HCT116 (cell line): Measurements from ENCODE around the gene FMN1. TPM values are rescaled to one million over a fixed set of nuclear protein-coding genes. Genes with fewer than 3 reads are reported as not detected.

Experiments
- ATAC-seq: fragments of 200-7000 bp; cut with Tn5 transposase; 2 replicates; pipeline ENCODE4 v1.9.1; 2020; ENCODE audit warnings: mild to moderate bottlenecking, moderate library complexity
- BruUV-seq: library from RNA; stranded (reverse); fragments of 400-500 nt; replicated peaks from 2 replicates; lab custom pipeline; 2021; lab: Mats Ljungman, UMichigan
- CTCF ChIA-PET: fragments of 300-600 bp; sonication (Branson Sonifier 250); formaldehyde crosslinking; loops from one replicate; lab custom pipeline; 2021; ENCODE audit warnings: antibody characterized with exemption; lab: Charles Lee
- POLR2A ChIA-PET: fragments of 300-600, 350-600 bp; sonication (Branson Sonifier 250); formaldehyde crosslinking; loops from one replicate; lab custom pipeline; 2021; ENCODE audit warnings: antibody characterized with exemption; lab: Charles Lee
- RAD21 ChIA-PET, 2 experiments: fragments of 300-600 bp; sonication (Branson Sonifier 250); formaldehyde crosslinking; loops; one replicate each; lab custom pipeline; 2023; ENCODE audit warnings: low total read pairs in 2 of 2; ENCODE audit not compliant: uncharacterized antibody in 2 of 2, unreplicated experiment in 2 of 2, low non-redundant PET in 1 of 2; lab: Charles Lee
- DNase-seq: peaks from one replicate; pipeline ENCODE4 v3.0.0-alpha.2; 2010; ENCODE audit warnings: low read depth, low spot score
- H2AFZ ChIP-seq: fragments of 200-600 bp; shearing (Covaris generic), sonication (generic); 2 replicates; pipeline ENCODE4 v1.6.1; 2017; ENCODE audit warnings: low read depth, mixed run types, mixed read lengths, antibody characterized with exemption, low read length; ENCODE audit not compliant: poor library complexity, severe bottlenecking
- H3K27ac ChIP-seq: 2 replicates; pipeline ENCODE4 v1.5.1; 2012; ENCODE audit warnings: low read depth, low read length
- H3K27me3 ChIP-seq: fragments of 200-600 bp; sonication (generic); 2 replicates; pipeline ENCODE4 v1.6.1; 2016; ENCODE audit warnings: mixed run types, low read length, mixed read lengths; ENCODE audit not compliant: insufficient read depth
- H3K36me3 ChIP-seq, 2 experiments: fragments of 200-500 bp in 1 of 2; fragments of 200-600 bp in 1 of 2; sonication (Bioruptor generic) in 1 of 2; sonication (generic) in 1 of 2; 2 replicates each; pipeline versions ENCODE4 v1.5.1 to v1.6.1; 2014 to 2016; ENCODE audit warnings: low read length in 2 of 2, inconsistent platforms in 1 of 2, mixed read lengths in 1 of 2, mixed run types in 1 of 2; ENCODE audit not compliant: insufficient read depth in 2 of 2, control insufficient read depth in 1 of 2
- H3K4me1 ChIP-seq, 2 experiments: fragments of 200-600 bp in 1 of 2; sonication (generic) in 1 of 2; 2 replicates each; pipeline versions ENCODE4 v1.5.1 to v1.6.1; 2012 to 2017; ENCODE audit warnings: low read length in 2 of 2, inconsistent platforms in 1 of 2, mild to moderate bottlenecking in 1 of 2, mixed read lengths in 1 of 2, mixed run types in 1 of 2, moderate library complexity in 1 of 2; ENCODE audit not compliant: insufficient read depth in 2 of 2, control insufficient read depth in 1 of 2
- H3K4me2 ChIP-seq: fragments of 200-600 bp; sonication (generic); 2 replicates; pipeline ENCODE4 v1.6.1; 2017; ENCODE audit warnings: mixed run types, low read length, mixed read lengths
- H3K4me3 ChIP-seq, 2 experiments: fragments of 200-600 bp in 1 of 2; sonication (generic) in 1 of 2; replicated peaks in 1 of 2; 2 replicates each; pipeline ENCODE4 v1.5.1; 2011 to 2016; ENCODE audit warnings: low read length in 2 of 2, control low read depth in 1 of 2, low read depth in 1 of 2, mild to moderate bottlenecking in 1 of 2, mixed read lengths in 1 of 2, mixed run types in 1 of 2
- H3K79me2 ChIP-seq: fragments of 200-600 bp; sonication (generic); 2 replicates; pipeline ENCODE4 v1.6.1; 2017; ENCODE audit warnings: mild to moderate bottlenecking, mixed run types, low read length, moderate library complexity, mixed read lengths; ENCODE audit not compliant: insufficient read depth
- H3K9ac ChIP-seq: fragments of 200-600 bp; sonication (generic); 2 replicates; pipeline ENCODE4 v1.6.1; 2016; ENCODE audit warnings: low read length, mixed read lengths
- H3K9me2 ChIP-seq: fragments of 200-600 bp; sonication (generic), shearing (Covaris generic); 2 replicates; pipeline ENCODE4 v1.6.1; 2017; ENCODE audit warnings: mixed run types, mild to moderate bottlenecking, moderate library complexity; ENCODE audit not compliant: insufficient read depth
- H3K9me3 ChIP-seq, 2 experiments: fragments of 200-500 bp in 1 of 2; fragments of 200-600 bp in 1 of 2; sonication (Bioruptor generic) in 1 of 2; sonication (generic) in 1 of 2; 2 replicates each; pipeline ENCODE4 v1.6.1; 2014 to 2017; ENCODE audit warnings: low read length in 2 of 2, mixed read lengths in 2 of 2, inconsistent platforms in 1 of 2, low read depth in 1 of 2, mild to moderate bottlenecking in 1 of 2, mixed run types in 1 of 2, moderate library complexity in 1 of 2; ENCODE audit not compliant: control insufficient read depth in 1 of 2, insufficient read depth in 1 of 2
- H4K20me1 ChIP-seq: fragments of 200-600 bp; sonication (generic), shearing (Covaris generic); 2 replicates; pipeline ENCODE4 v1.6.1; 2017; ENCODE audit warnings: mixed run types, mild to moderate bottlenecking, moderate library complexity; ENCODE audit not compliant: insufficient read depth
- CTCF ChIP-seq, 3 experiments: fragments of 200-600 bp in 1 of 3; sonication (generic) in 1 of 3; IDR thresholded peaks in 2 of 3; conservative IDR thresholded peaks in 1 of 3; 2 replicates each; pipeline ENCODE4 v1.5.1; 2012 to 2017; ENCODE audit warnings: low read depth in 2 of 3, low read length in 2 of 3, antibody characterized with exemption in 1 of 3, borderline replicate concordance in 1 of 3, control low read depth in 1 of 3, mild to moderate bottlenecking in 1 of 3, mixed read lengths in 1 of 3, mixed run types in 1 of 3, moderate library complexity in 1 of 3; ENCODE audit not compliant: insufficient read depth in 1 of 3
- EZH2phosphoT487 ChIP-seq: fragments of 200-600 bp; IDR thresholded peaks from 2 replicates; pipeline ENCODE4 v1.6.1; 2018; ENCODE audit warnings: antibody characterized with exemption, borderline replicate concordance
- POLR2AphosphoS5 ChIP-seq: IDR thresholded peaks from 2 replicates; pipeline ENCODE4 v1.6.1; 2011; ENCODE audit warnings: mild to moderate bottlenecking, low read depth, low read length, moderate library complexity
- RAD21 ChIP-seq: IDR thresholded peaks from 2 replicates; pipeline ENCODE4 v1.6.1; 2012; ENCODE audit warnings: low read depth, mild to moderate bottlenecking
- ZNF274 ChIP-seq: fragments of 200-500 bp; sonication (Bioruptor generic); IDR thresholded peaks from 2 replicates; pipeline ENCODE4 v1.6.1; 2014; ENCODE audit warnings: mild to moderate bottlenecking, low read depth, low read length, inconsistent platforms
- intact Hi-C: fragments of 100-400 bp; cut with micrococcal nuclease; formaldehyde crosslinking; loops from 2 replicates; pipeline ENCODE4 v1.10.0; 2022
- total RNA-seq: library from RNA; stranded (reverse); gene quantifications from one replicate; pipeline ENCODE4 v1.2.1, GENCODE V29; 2021; ENCODE audit not compliant: unreplicated experiment
- TF ChIP-seq, protein P1 (sequence below): IDR thresholded peaks from 2 replicates; pipeline ENCODE4 v1.6.1; 2012
- TF ChIP-seq, protein P2 (sequence below): IDR thresholded peaks from 2 replicates; pipeline ENCODE4 v1.6.1; 2012; ENCODE audit warnings: low read depth

The FMN1 gene
- total RNA-seq, 1 experiment from 2014 or later, result 0.39 TPM

DNA sequence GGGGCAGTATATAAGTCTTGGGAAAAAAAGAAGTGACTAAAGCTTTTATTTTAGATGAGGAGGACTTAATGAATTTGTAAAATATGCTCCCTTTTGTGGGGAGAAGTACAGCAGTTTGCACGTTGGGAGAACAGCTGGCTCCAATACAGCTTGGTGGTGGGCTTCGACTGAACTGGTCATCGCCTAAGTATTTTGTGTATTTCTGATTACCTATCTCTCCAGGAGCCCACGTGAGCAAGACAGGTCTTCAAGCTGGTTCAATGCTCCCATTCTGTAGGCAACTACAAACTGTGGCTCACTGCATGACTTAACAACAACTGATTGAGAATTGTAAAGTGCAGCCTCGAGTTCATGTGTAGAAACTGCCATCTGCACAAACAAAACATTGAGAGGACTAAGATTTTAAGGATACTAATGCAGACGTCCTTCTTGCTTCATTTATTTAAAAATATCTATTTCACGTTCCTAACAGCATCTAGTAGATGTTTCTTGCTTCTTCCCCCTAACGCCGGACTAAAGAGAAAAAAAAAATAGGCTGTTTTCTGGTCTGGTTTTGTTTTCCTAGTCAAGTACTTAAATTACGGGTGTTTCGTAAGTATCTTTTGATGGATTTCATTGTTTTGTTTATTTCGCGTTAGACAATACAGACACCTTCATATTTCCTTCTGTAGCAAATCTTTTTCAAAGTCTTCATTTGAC, 478.1 kb downstream of the FMN1 start:
- H3K9ac ChIP-seq, result no peak overlapping the region

More for the DNA sequence above, 478.1 kb downstream of the FMN1 start:
- H2AFZ ChIP-seq, result no peak overlapping the region
- no peak overlapping the region for H3K4me3 ChIP-seq
- BruUV-seq, result no TSS peak
- CTCF ChIA-PET, result no interaction called here
- H3K4me2 ChIP-seq, result no peak overlapping the region
- intact Hi-C loops, result no loop called here
- ATAC-seq (no peak), DNase-seq (no peak)
- H3K9me3 ChIP-seq, result no peaks in the 10 kb centered on the region
- RAD21 ChIA-PET, result no interaction called here
- H3K79me2 ChIP-seq, result no peaks in the 10 kb centered on the region
- H3K9me2 ChIP-seq, result no peaks in the 10 kb centered on the region
- no peaks in the 10 kb centered on the region for H4K20me1 ChIP-seq
- no peaks in the 10 kb centered on the region for H3K4me1 ChIP-seq
- POLR2A ChIA-PET, result no interaction called here
- H3K36me3 ChIP-seq, result no peaks in the 10 kb centered on the region
- H3K27ac ChIP-seq, result no peak overlapping the region
- TF ChIP-seq POLR2AphosphoS5, result no peak
- TF ChIP-seq, protein P1, sequence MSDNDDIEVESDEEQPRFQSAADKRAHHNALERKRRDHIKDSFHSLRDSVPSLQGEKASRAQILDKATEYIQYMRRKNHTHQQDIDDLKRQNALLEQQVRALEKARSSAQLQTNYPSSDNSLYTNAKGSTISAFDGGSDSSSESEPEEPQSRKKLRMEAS, result no peak
- TF ChIP-seq, protein P2, sequence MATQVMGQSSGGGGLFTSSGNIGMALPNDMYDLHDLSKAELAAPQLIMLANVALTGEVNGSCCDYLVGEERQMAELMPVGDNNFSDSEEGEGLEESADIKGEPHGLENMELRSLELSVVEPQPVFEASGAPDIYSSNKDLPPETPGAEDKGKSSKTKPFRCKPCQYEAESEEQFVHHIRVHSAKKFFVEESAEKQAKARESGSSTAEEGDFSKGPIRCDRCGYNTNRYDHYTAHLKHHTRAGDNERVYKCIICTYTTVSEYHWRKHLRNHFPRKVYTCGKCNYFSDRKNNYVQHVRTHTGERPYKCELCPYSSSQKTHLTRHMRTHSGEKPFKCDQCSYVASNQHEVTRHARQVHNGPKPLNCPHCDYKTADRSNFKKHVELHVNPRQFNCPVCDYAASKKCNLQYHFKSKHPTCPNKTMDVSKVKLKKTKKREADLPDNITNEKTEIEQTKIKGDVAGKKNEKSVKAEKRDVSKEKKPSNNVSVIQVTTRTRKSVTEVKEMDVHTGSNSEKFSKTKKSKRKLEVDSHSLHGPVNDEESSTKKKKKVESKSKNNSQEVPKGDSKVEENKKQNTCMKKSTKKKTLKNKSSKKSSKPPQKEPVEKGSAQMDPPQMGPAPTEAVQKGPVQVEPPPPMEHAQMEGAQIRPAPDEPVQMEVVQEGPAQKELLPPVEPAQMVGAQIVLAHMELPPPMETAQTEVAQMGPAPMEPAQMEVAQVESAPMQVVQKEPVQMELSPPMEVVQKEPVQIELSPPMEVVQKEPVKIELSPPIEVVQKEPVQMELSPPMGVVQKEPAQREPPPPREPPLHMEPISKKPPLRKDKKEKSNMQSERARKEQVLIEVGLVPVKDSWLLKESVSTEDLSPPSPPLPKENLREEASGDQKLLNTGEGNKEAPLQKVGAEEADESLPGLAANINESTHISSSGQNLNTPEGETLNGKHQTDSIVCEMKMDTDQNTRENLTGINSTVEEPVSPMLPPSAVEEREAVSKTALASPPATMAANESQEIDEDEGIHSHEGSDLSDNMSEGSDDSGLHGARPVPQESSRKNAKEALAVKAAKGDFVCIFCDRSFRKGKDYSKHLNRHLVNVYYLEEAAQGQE, result no peak
- TF ChIP-seq CTCF (IDR thresholded peaks at IDR 0.05 in 2 of 3, conservative IDR thresholded peaks at IDR 0.05 in 1 of 3; ENCODE audit: borderline replicate concordance in 1 of 3, insufficient read depth in 1 of 3, low read depth in 2 of 3, low read length in 2 of 3), result no peak
- TF ChIP-seq RAD21, result no peak
- TF ChIP-seq EZH2phosphoT487, result no peak
- no peak for TF ChIP-seq ZNF274
- TF ChIP-seq, all 23 proteins: peak for 0
- H3K27me3 ChIP-seq, result no peaks in the 10 kb centered on the region

Other genes starting within 250 kb of the FMN1 start
- not detected for gene RYR3, start 116.3 kb upstream of the FMN1 start, total RNA-seq